Adipocyte (in vitro differentiated cells): ENCODE measurements around the gene CLIC5.
A peak's percentile ranks its signal among the peaks of the same experiment; 100 is the strongest.

Source experiments
- DNase-seq: peaks from one replicate; pipeline ENCODE4 v3.0.0-alpha.2; 2015; ENCODE audit warnings: low read depth
- H3K27me3 ChIP-seq: replicated peaks from 2 replicates; pipeline ENCODE4 v1.7.0; 2013; ENCODE audit warnings: mild to moderate bottlenecking, low read length, moderate library complexity; ENCODE audit not compliant: control insufficient read depth, insufficient read depth
- H3K36me3 ChIP-seq: 2 replicates; pipeline ENCODE4 v1.7.0; 2013; ENCODE audit warnings: low read length, mild to moderate bottlenecking, moderate library complexity; ENCODE audit not compliant: control insufficient read depth, insufficient read depth, severe bottlenecking
- H3K4me1 ChIP-seq: 2 replicates; pipeline ENCODE4 v1.7.0; 2013; ENCODE audit warnings: mild to moderate bottlenecking, low read length, moderate library complexity; ENCODE audit not compliant: control insufficient read depth, insufficient read depth
- H3K4me3 ChIP-seq: 2 replicates; pipeline ENCODE4 v1.7.0; 2013; ENCODE audit warnings: mild to moderate bottlenecking, low read length, moderate library complexity
- H3K9ac ChIP-seq: 2 replicates; pipeline ENCODE4 v1.7.0; 2013; ENCODE audit warnings: mild to moderate bottlenecking, low read length, moderate library complexity
- H3K9me3 ChIP-seq: 2 replicates; pipeline ENCODE4 v1.7.0; 2013; ENCODE audit warnings: mild to moderate bottlenecking, low read length, moderate library complexity; ENCODE audit not compliant: control insufficient read depth

CLIC5 gene

GRCh38 chr6:46032110-46032998, 16.7 kb upstream of the CLIC5 start:
- no peaks in the 10 kb centered on the region for H3K4me1 ChIP-seq
- no peaks in the 10 kb centered on the region for H3K9me3 ChIP-seq
- H3K4me3 ChIP-seq: no peak overlapping the region
- no peaks in the 10 kb centered on the region for H3K27me3 ChIP-seq
- H3K9ac ChIP-seq: no peak overlapping the region
- DNase-seq: no peak
- H3K36me3 ChIP-seq: no peaks in the 10 kb centered on the region

- Histone ChIP-seq H3K9ac (no peak overlapping the region), H3K4me3 (no peak overlapping the region), H3K9me3 (no peaks in the 10 kb centered on the region), H3K36me3 (no peaks in the 10 kb centered on the region), H3K4me1 (no peaks in the 10 kb centered on the region), H3K27me3 (no peaks in the 10 kb centered on the region)
- DNase-seq: no peak
Measured at GRCh38 chr6:46029602-46030001, 13.9 kb upstream of the CLIC5 start.

- H3K9me3 ChIP-seq: no peaks in the 10 kb centered on the region
- no peak overlapping the region for H3K4me3 ChIP-seq
- peaks cover 14% of the 10 kb centered on the region for H3K4me1 ChIP-seq
- no peak overlapping the region for H3K9ac ChIP-seq
- DNase-seq: no peak
- H3K27me3 ChIP-seq: no peaks in the 10 kb centered on the region
- H3K36me3 ChIP-seq: no peaks in the 10 kb centered on the region
Measured at GRCh38 chr6:46026307-46026706, 10.6 kb upstream of the CLIC5 start.

- Histone ChIP-seq H3K27me3 (no peaks in the 10 kb centered on the region), H3K36me3 (no peaks in the 10 kb centered on the region)
Measured at GRCh38 chr6:46025573-46025972, 9.9 kb upstream of the CLIC5 start.

GRCh38 chr6:46024124-46024769, 8.6 kb upstream of the CLIC5 start:
- no peaks in the 10 kb centered on the region for H3K9me3 ChIP-seq
- H3K4me1 ChIP-seq: peaks cover 14% of the 10 kb centered on the region
- DNase-seq: no peak
- H3K9ac ChIP-seq: no peak overlapping the region
- H3K36me3 ChIP-seq: no peaks in the 10 kb centered on the region
- H3K27me3 ChIP-seq: no peaks in the 10 kb centered on the region
- H3K4me3 ChIP-seq: no peak overlapping the region

More at GRCh38 chr6:46025573-46025972, 9.9 kb upstream of the CLIC5 start:
- H3K4me1 ChIP-seq: peaks cover 14% of the 10 kb centered on the region
- no peak overlapping the region for H3K4me3 ChIP-seq
- H3K9me3 ChIP-seq: no peaks in the 10 kb centered on the region
- DNase-seq: no peak
- no peak overlapping the region for H3K9ac ChIP-seq

- H3K9ac ChIP-seq: no peak overlapping the region
- H3K4me3 ChIP-seq: no peak overlapping the region
- no peak for DNase-seq
- no peaks in the 10 kb centered on the region for H3K9me3 ChIP-seq
- peaks cover 14% of the 10 kb centered on the region for H3K4me1 ChIP-seq
- no peaks in the 10 kb centered on the region for H3K27me3 ChIP-seq
- H3K36me3 ChIP-seq: no peaks in the 10 kb centered on the region
Measured at GRCh38 chr6:46023216-46023915, 7.7 kb upstream of the CLIC5 start.

GRCh38 chr6:46022106-46022948, 6.7 kb upstream of the CLIC5 start:
- Histone ChIP-seq H3K4me1 (peaks cover 14% of the 10 kb centered on the region), H3K9me3 (peaks cover 3% of the 10 kb centered on the region), H3K4me3 (no peak overlapping the region), H3K36me3 (no peaks in the 10 kb centered on the region), H3K9ac (no peak overlapping the region), H3K27me3 (peaks cover 9% of the 10 kb centered on the region)
- DNase-seq: no peak

- Histone ChIP-seq H3K9ac (no peak overlapping the region), H3K36me3 (no peaks in the 10 kb centered on the region), H3K27me3 (peaks cover 49% of the 10 kb centered on the region), H3K4me3 (no peak overlapping the region), H3K4me1 (peaks cover 10% of the 10 kb centered on the region), H3K9me3 (peaks cover 14% of the 10 kb centered on the region)
- DNase-seq: no peak
Measured at GRCh38 chr6:46017726-46018125, 2.1 kb upstream of the CLIC5 start.

GRCh38 chr6:46016063-46016608, 476 bp upstream of the CLIC5 start:
- Histone ChIP-seq H3K27me3 (peaks cover 49% of the 10 kb centered on the region), H3K9ac (no peak overlapping the region), H3K4me1 (peaks cover 10% of the 10 kb centered on the region), H3K4me3 (no peak overlapping the region), H3K9me3 (peaks cover 14% of the 10 kb centered on the region), H3K36me3 (no peaks in the 10 kb centered on the region)
- no peak for DNase-seq

GRCh38 chr6:46014511-46015118, 1.0 kb downstream of the CLIC5 start:
- no peak overlapping the region for H3K9ac ChIP-seq
- peaks cover 14% of the 10 kb centered on the region for H3K9me3 ChIP-seq
- H3K4me1 ChIP-seq: peaks cover 10% of the 10 kb centered on the region
- H3K4me3 ChIP-seq: peak overlapping the region; percentile 64
- H3K36me3 ChIP-seq: no peaks in the 10 kb centered on the region
- peaks cover 54% of the 10 kb centered on the region for H3K27me3 ChIP-seq
- no peak for DNase-seq
